ENCODE data around the gene OR52L1. TPM values are rescaled to one million over a fixed set of nuclear protein-coding genes. Genes with fewer than 3 reads are reported as not detected.

OR52L1 gene
- total RNA-seq, 1 experiment from 2014 or later = not detected

DNA sequence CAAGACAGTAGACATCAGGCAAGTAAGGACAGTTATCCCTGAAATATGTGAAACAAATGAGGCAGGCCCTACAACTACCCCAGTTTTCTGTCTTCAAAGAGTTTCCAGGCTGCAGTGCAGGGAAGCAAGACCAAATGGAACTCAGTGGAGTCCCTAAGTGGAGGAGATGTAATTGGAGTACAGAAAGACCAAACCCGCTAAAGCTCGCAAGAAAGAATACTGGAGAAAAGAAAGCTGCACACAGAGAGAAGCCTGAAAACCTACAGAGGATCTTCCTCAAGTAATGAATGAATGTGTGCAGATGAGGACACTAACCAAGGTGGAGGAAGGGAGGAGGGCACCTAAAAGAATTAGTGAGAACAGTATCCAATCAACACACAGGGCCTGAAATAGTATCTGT, 46.0 kb downstream of the OR52L1 start:
- no peak for DNase-seq (ENCODE audit: low read depth)

DNA sequence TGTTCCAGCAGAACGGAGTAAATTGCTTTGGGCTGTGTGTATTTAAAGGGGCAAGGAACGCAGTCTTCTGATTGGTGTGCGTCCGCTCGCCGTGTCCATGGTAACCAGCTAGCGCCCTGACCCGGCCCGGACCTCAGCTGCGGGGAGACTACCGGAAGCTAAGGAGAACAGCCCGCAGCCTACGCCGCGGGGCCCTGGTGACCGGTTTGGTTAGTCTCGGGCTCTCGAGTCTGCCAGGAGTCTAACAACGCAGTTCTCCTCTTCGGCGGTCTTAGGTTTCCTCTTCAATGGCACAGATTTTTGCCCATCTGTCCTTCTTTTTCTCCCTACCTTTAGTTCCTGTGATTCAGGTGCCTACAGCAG, 48.2 kb downstream of the OR52L1 start:
- DNase-seq (ENCODE audit: low read depth) = no peak

- no peak for DNase-seq (ENCODE audit: low read depth)
Measured at GRCh38 chr11:5937868-5938602, 48.8 kb downstream of the OR52L1 start.

Other genes starting within 250 kb of the OR52L1 start
- gene OR52N4, start 232.7 kb downstream of the OR52L1 start, total RNA-seq (2014; rRNA removed; shearing (Covaris generic)) = not detected in 2 replicates
- gene OR52N5, start 203.6 kb downstream of the OR52L1 start, total RNA-seq (2014; rRNA removed; shearing (Covaris generic)) = not detected in 2 replicates
- not detected in 2 replicates for gene OR52N1, start 195.7 kb downstream of the OR52L1 start, total RNA-seq (2014; rRNA removed; shearing (Covaris generic))
- gene OR52N2, start 178.1 kb downstream of the OR52L1 start, total RNA-seq (2014; rRNA removed; shearing (Covaris generic)) = not detected in 2 replicates
- not detected in 2 replicates for gene OR52E6, start 145.1 kb downstream of the OR52L1 start, total RNA-seq (2014; rRNA removed; shearing (Covaris generic))
- gene OR52E8, start 129.3 kb downstream of the OR52L1 start, total RNA-seq (2014; rRNA removed; shearing (Covaris generic)) = not detected in 2 replicates
- not detected in 2 replicates for gene OR52E4, start 106.4 kb downstream of the OR52L1 start, total RNA-seq (2014; rRNA removed; shearing (Covaris generic))
- not detected in 2 replicates for gene OR52E5, start 93.8 kb downstream of the OR52L1 start, total RNA-seq (2014; rRNA removed; shearing (Covaris generic))
- not detected in 2 replicates for gene OR56A3, start 44.7 kb downstream of the OR52L1 start, total RNA-seq (2014; rRNA removed; shearing (Covaris generic))
- gene OR56A5, start 18.5 kb downstream of the OR52L1 start, total RNA-seq (2014; rRNA removed; shearing (Covaris generic)) = not detected in 2 replicates
- not detected in 2 replicates for gene OR56A4, start 20.0 kb upstream of the OR52L1 start, total RNA-seq (2014; rRNA removed; shearing (Covaris generic))
- gene OR56A1, start 43.8 kb upstream of the OR52L1 start, total RNA-seq (2014; rRNA removed; shearing (Covaris generic)) = not detected in 2 replicates
- gene OR56B4, start 120.7 kb upstream of the OR52L1 start, total RNA-seq (2014; rRNA removed; shearing (Covaris generic)) = not detected in 2 replicates
- gene OR52B2, start 183.3 kb upstream of the OR52L1 start, total RNA-seq (2014; rRNA removed; shearing (Covaris generic)) = not detected in 2 replicates
- gene OR52W1, start 212.2 kb upstream of the OR52L1 start, total RNA-seq (2014; rRNA removed; shearing (Covaris generic)) = not detected in 2 replicates
- not detected in 2 replicates for gene C11orf42, start 218.6 kb upstream of the OR52L1 start, total RNA-seq (2014; rRNA removed; shearing (Covaris generic))
- 4.8 and 6.4 TPM in 2 replicates for gene FHIP1B, start 247.7 kb upstream of the OR52L1 start, total RNA-seq (2014; rRNA removed; shearing (Covaris generic))

Data from RPMI7951 (cell line).